IMR-90 (cell line): ENCODE results near the gene IFI30.
A peak's percentile ranks its signal among the peaks of the same experiment; 100 is the strongest.

Experiments used
- FOS ChIP-seq: fragments of 150-350 bp; IDR thresholded peaks from 2 replicates; pipeline ENCODE4 v1.6.1; 2016; ENCODE audit warnings: low read depth, low read length
- MAZ ChIP-seq: IDR thresholded peaks from 2 replicates; pipeline ENCODE4 v1.6.1; 2012; ENCODE audit warnings: low read depth, mild to moderate bottlenecking, low read length, improper control_type of control experiment, moderate library complexity, borderline replicate concordance
- POLR2A ChIP-seq: IDR thresholded peaks from 2 replicates; pipeline ENCODE4 v1.6.1; 2012; ENCODE audit warnings: mild to moderate bottlenecking, low read depth, low read length
- RAD21 ChIP-seq: IDR thresholded peaks from 2 replicates; pipeline ENCODE4 v1.6.1; 2012; ENCODE audit warnings: low read length, improper control_type of control experiment
- RCOR1 ChIP-seq: IDR thresholded peaks from 2 replicates; pipeline ENCODE4 v1.6.1; 2012; ENCODE audit warnings: mild to moderate bottlenecking, low read length, improper control_type of control experiment; ENCODE audit not compliant: insufficient replicate concordance
- RFX5 ChIP-seq: IDR thresholded peaks from 2 replicates; pipeline ENCODE4 v1.8.0; 2012; ENCODE audit warnings: low read depth, mild to moderate bottlenecking, low read length, moderate library complexity
- TF ChIP-seq, protein P1 (sequence below): conservative IDR thresholded peaks from 2 replicates; pipeline ENCODE4 v1.5.1; 2012; ENCODE audit warnings: mild to moderate bottlenecking, low read depth, low read length, improper control_type of control experiment
- TF ChIP-seq, protein P2 (sequence below): fragments of 150-350 bp; IDR thresholded peaks from 2 replicates; pipeline ENCODE4 v1.6.1; 2017; ENCODE audit warnings: mild to moderate bottlenecking, antibody characterized with exemption, low read length, low read depth

DNA sequence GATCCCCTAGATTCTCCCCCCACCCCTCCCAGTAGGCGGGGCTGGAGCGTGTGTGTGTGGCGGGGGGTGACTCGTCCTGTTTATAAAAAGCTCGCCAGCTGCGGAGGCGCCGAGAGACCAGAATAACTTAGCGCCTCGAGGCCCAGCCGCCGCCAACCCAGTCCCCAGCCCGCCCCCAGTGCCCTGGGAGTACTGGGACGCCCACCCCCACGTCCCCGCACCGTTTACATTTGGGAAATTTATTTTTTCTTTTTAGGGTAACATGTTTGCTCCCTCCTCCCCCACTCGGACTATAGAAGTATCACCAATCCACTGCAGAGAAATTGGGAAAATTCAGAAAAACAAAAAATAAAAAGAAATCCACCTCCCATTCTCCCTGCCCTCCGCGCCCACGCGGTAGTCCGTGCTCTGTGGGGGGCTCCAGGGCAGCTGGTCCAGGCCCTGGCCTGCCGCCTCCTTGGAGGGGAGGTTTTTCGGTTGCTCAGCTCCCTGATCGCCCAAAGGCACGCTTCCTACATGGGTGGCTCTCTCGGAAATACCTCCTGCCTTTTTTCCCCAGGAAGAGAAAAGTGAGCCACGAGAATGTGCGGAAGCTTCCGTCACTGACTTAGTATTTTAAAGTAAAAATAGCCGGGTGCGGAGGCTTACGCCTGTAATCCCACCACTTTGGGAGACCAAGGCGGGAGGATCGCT is 31.7 kb downstream of the IFI30 start:
- TF ChIP-seq, protein P1, sequence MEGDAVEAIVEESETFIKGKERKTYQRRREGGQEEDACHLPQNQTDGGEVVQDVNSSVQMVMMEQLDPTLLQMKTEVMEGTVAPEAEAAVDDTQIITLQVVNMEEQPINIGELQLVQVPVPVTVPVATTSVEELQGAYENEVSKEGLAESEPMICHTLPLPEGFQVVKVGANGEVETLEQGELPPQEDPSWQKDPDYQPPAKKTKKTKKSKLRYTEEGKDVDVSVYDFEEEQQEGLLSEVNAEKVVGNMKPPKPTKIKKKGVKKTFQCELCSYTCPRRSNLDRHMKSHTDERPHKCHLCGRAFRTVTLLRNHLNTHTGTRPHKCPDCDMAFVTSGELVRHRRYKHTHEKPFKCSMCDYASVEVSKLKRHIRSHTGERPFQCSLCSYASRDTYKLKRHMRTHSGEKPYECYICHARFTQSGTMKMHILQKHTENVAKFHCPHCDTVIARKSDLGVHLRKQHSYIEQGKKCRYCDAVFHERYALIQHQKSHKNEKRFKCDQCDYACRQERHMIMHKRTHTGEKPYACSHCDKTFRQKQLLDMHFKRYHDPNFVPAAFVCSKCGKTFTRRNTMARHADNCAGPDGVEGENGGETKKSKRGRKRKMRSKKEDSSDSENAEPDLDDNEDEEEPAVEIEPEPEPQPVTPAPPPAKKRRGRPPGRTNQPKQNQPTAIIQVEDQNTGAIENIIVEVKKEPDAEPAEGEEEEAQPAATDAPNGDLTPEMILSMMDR: no peak
- peak; percentile 84 for TF ChIP-seq POLR2A
- no peak for TF ChIP-seq RAD21
- TF ChIP-seq RFX5: no peak
- peak; percentile 50 for TF ChIP-seq FOS
- peak; percentile 97 for TF ChIP-seq MAZ
- no peak for TF ChIP-seq RCOR1
- TF ChIP-seq, protein P2, sequence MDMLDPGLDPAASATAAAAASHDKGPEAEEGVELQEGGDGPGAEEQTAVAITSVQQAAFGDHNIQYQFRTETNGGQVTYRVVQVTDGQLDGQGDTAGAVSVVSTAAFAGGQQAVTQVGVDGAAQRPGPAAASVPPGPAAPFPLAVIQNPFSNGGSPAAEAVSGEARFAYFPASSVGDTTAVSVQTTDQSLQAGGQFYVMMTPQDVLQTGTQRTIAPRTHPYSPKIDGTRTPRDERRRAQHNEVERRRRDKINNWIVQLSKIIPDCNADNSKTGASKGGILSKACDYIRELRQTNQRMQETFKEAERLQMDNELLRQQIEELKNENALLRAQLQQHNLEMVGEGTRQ: no peak
